IPS DF 19.7 (cell line): Measurements from ENCODE around the gene C19orf73.

ENCODE experiments used
- DNase-seq: peaks from one replicate; pipeline ENCODE4 v3.0.0-alpha.2; 2013; ENCODE audit warnings: low read depth, low spot score

Gene C19orf73

GRCh38 chr19:49118565-49119410 lies at the start of gene C19orf73:
C19orf73 (minus strand) TSS chr19:49119143; CDS start chr19:49119022, 121 bp downstream.
- DNase-seq: no peak

DNA sequence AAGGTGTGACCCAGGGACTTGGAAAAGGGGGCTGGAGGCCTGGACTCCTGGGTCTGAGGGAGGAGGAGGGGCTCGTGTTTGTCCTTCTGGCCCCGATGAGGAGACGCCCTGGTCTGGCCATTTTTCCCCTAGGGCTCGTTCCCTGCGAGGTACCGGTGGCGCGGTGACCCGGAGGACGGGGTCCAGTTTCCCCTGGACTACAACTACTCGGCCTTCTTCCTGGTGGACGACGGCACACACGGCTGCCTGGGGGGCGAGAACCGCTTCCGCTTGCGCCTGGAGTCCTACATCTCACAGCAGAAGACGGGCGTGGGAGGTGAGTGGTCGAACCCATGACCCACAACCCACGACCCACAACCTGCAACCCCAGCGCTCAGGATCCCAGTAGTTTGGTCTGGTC lies 49.5 kb upstream of the C19orf73 start:
- DNase-seq: no peak

DNA sequence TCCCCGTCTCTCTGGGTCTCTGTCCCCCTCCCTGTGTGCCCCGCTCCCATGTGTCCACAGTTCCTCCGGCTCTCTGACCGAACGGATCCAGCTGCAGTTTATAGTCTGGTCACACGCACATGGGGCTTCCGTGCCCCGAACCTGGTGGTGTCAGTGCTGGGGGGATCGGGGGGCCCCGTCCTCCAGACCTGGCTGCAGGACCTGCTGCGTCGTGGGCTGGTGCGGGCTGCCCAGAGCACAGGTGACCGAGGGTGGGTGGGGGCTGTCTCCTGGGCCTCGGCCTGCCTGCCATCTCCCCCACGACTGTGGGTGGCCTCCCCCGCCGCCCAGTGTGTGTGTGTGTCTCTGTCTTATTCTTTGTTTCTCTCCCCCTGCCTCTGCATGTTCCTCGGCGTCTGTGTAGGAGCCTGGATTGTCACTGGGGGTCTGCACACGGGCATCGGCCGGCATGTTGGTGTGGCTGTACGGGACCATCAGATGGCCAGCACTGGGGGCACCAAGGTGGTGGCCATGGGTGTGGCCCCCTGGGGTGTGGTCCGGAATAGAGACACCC lies 49.0 kb upstream of the C19orf73 start:
- no peak for DNase-seq

DNA sequence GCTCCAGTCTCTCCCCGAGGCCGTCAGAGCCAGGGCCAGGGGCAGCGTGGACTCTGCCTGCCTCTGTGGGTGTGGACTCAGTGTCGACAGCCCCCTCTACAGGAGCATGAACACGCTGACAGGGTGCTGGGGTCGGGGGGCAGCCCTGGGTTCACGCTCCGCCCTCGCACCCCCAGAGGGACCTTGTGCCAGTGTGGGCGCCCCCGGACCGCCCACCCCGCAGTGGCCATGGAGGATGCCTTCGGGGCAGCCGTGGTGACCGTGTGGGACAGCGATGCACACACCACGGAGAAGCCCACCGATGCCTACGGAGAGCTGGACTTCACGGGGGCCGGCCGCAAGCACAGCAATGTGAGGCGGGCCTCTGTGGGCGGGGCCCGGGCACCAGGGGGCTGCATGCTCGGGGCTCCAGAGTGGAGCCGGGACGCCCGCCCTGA lies 46.9 kb upstream of the C19orf73 start:
- DNase-seq: no peak

- DNase-seq: no peak
Measured at GRCh38 chr19:49165111-49165750, 46.3 kb upstream of the C19orf73 start.

DNA sequence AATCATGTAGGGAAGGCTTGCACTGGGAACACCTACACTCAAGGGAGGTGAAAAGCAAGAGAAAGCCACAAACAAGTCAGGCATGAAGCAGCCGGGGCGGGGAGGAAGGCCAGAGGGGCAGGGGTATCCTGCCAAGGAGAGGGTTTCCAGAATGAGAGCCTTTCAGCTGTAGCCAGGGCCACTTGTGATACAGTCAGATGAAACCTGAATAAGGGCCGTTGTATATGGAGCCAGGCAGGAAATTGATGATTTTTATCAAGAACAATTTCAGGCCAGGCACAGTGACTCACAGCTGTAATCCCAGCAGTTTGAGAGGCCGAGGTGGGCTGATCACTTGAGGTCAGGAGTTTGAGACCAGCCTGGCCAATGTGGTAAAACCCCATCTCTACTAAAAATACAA lies 43.0 kb upstream of the C19orf73 start:
- DNase-seq: no peak

GRCh38 chr19:49160450-49161189 lies 41.7 kb upstream of the C19orf73 start:
- no peak for DNase-seq

DNA sequence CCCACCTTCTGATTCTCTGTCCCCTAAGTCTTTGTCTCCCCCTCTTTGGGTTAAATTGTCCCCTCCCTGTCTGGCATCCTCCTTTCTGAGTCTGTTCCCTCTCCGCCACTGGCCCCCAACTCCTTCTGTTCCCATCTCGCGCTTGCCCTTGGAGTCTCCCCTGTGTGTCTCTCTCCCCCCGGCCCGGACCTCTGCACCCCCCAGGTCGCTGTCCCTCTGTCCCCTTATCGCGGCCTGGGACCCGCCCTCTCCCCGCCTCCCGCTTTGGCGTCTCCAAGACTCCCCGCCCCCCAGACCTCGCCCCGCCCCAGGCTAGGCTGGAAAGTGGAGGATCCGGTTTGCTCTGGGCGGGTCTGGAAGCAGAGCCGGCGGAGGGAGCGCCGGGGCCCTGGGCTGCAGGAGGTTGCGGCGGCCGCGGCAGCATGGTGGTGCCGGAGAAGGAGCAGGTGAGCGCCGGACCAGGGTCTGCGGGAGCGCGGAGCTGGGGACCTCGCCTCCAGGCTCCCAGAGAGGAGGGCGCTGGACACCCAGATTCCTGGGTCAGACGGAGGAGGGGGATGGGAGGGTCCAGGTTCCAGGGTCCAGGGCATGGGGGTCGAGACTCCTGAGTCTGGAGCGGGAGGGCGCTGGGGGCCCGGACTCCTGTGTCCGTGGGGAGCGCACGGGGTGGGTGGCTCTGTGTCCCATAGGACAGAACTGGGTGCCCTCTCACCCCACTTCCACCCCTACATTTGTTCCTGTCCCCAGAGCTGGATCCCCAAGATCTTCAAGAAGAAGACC lies 38.7 kb upstream of the C19orf73 start, which contains the start of gene TRPM4:
Gene TRPM4, plus strand, starts transcription at position 348 of the 780 bp plus-strand sequence. Its CDS starts 75 bp downstream, at position 423.
- DNase-seq: no peak

DNA sequence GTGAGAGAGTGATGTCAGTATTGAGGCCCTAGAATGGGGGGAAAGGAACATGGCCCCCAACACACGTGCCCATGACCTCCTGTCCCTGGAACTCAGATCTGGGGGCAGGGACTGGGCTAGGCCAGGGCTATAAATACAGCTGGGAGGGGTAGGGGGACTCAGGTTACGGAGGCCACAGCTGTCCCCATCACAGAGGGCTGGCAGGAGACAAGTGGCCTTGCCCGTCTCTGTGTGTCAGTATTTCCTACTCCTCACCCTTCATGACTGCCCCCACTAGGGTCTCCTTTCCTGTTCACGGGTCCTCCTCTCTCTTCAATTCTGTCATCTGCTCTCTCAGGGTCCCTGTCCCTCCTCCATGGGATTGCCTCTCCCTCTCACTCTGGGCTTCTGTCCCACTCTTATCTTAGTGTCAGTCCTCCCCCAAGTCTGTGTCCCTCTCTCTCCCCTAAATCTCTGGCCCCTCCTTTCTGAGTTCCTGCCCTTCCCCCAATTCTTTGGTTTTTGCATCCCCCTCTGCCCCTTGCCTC lies 36.9 kb upstream of the C19orf73 start:
- DNase-seq: no peak

DNA sequence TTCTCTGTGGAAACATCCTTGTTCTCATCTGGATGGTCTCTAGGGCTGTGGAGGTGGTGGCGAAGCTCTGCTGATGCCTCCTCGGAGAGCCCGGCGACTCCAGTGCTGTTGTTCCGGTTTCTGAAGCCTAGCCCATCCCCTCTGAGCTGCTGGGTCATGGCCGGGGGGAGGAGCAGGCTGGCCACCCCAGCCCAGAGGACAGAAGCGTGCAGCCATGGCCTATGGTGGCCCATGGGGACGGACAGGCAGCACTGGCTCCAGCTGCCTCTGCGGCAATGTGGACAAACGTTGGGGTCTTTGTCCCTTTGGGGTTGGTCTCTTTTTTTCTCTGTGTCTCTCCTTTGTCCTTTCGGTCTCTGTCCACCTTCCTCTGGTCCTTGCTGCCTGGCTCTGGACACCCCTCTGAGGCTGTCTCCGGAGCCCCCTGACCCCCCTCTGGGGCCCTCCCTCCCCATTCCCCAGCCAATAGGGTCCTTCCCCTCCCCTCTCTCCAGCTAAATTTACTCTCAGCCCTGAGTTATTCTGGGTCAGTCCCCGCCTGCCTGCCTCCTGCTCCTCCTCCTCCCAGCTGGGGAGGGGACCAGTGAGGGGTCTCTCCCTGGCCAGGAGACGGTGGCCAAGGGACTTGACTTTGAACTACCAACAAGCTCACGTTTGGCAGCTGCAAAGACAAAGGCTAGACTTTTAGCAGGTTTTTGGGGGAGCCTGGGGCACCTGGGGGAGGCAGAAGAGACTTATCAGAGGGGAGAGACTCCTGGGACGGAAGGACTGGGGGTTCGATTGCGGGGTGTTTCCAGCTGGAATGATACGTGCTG lies 36.3 kb upstream of the C19orf73 start, which contains the start of gene HRC:
Gene HRC, minus strand, starts transcription at position 392 of the 815 bp plus-strand sequence. Its CDS starts 159 bp downstream, at position 233.
- no peak for DNase-seq

GRCh38 chr19:49154279-49154678 lies 35.3 kb upstream of the C19orf73 start:
- no peak for DNase-seq

DNA sequence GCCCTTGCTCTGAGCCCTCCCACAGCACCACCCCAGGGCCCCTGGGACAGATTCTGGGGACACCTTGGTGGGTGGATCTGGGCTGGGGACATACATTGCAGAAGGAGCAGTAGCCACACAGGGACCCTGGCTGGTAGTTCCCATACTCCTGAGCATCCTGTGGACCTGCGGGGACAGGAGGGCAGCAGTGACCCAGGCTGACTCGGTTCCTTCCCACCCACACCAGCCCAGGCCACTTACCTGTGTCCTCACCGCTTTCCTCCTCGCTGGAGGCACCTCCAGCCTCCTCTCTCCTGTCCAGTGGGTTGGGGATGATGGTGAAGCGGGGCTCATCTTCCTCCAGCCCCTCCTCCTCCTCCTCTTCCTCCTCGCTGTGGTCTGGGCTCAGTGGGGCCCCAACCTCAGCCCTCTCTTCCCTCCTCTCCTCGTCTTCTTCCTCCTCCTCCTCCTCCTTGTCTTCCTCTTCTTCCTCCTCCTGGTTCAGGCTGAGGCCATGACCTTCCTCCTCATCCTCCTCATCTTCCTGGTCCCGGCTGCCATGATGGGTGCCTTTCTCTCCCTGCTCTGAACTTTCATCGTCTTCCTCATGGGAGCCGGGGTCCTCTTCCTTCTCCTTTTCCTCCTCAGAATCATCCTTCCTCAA lies 34.3 kb upstream of the C19orf73 start:
- no peak for DNase-seq

DNA sequence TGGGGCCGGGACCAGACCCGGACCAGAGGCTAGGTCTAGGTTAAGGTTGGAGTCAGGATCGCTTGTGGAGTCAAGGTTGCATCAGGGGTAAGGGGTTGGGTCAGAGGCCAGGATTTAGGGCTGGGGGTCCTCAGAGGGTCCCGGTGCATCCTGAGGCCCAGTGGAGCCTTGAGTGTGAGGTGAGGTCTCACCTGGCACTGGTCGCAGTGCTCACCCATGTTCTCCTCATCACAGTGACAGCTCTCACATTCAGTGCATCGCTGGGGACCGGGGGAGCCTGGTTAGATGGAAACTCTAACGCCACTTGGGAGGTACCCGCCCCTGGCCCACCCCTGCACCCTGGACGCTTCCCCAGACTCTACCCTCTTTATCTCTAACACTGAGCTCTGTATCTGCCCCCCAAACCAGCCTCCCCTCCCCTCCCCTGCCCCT lies 33.2 kb upstream of the C19orf73 start:
- no peak for DNase-seq

- DNase-seq: no peak
Measured at GRCh38 chr19:49151267-49152118, 32.5 kb upstream of the C19orf73 start.

DNA sequence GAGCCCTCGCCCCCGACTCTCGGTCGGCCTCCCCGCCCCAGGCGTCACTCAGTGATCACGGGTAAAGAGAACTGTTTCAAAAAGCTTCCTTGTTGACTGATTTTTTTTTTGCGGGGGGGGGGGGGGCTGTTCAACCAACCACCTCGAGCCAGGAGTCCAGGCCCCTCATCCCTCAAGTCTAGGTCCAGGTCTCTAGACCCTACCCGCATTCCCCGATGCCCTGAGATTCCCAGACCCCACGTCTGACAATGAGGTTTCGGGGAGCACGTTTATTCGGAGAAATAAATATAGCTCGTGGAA lies 32.0 kb upstream of the C19orf73 start:
- no peak for DNase-seq

- no peak for DNase-seq
Measured at GRCh38 chr19:49150106-49150943, 31.4 kb upstream of the C19orf73 start.

- DNase-seq: no peak
Measured at GRCh38 chr19:49149652-49150105, 30.7 kb upstream of the C19orf73 start.
